ENCODE data around the gene CCL3. TPM values are rescaled to one million over a fixed set of nuclear protein-coding genes. Genes with fewer than 3 reads are reported as not detected.

CCL3 gene
- total and polyA plus RNA-seq, 4 donors = 0.92 to 5.6 (median 1.8) TPM

- no peak overlapping the region for H3K27ac ChIP-seq (ENCODE audit: low read depth in 1 of 2, low read length in 2 of 2)
- H3K36me3 ChIP-seq (ENCODE audit: control insufficient read depth in 4 of 4, insufficient read depth in 3 of 4, low read depth in 1 of 4, low read length in 3 of 4) = no peaks in the 10 kb centered on the region
- TF ChIP-seq REST (IDR thresholded peaks at IDR 0.05) = no peak
- TF ChIP-seq TAF1 (conservative IDR thresholded peaks at IDR 0.05) = no peak
- no peak for TF ChIP-seq YY1 (IDR thresholded peaks at IDR 0.05)
- no peak for TF ChIP-seq SP1 (IDR thresholded peaks at IDR 0.05)
- no peak for TF ChIP-seq GABPA (IDR thresholded peaks at IDR 0.05 in 1 of 2, conservative IDR thresholded peaks at IDR 0.05 in 1 of 2)
- no peak for TF ChIP-seq ATF3 (IDR thresholded peaks at IDR 0.05)
- TF ChIP-seq, protein P1, sequence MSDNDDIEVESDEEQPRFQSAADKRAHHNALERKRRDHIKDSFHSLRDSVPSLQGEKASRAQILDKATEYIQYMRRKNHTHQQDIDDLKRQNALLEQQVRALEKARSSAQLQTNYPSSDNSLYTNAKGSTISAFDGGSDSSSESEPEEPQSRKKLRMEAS (IDR thresholded peaks at IDR 0.05) = no peak
- TF ChIP-seq RAD21 (IDR thresholded peaks at IDR 0.05) = no peak
- no peak for TF ChIP-seq CTCF (IDR thresholded peaks at IDR 0.05; ENCODE audit: low read depth, low read length, missing input control)
- TF ChIP-seq NR2F2 (IDR thresholded peaks at IDR 0.05) = no peak
- TF ChIP-seq HNF4G (IDR thresholded peaks at IDR 0.05) = no peak
- TF ChIP-seq ZBTB33 (IDR thresholded peaks at IDR 0.05) = no peak
- TF ChIP-seq EGR1 (IDR thresholded peaks at IDR 0.05; ENCODE audit: low read depth in 2 of 2) = no peak
- TF ChIP-seq RXRA (IDR thresholded peaks at IDR 0.05) = no peak
- TF ChIP-seq HNF4A (conservative IDR thresholded peaks at IDR 0.05) = no peak
- no peak for TF ChIP-seq FOXA1 (IDR thresholded peaks at IDR 0.05)
- TF ChIP-seq FOXA2 (IDR thresholded peaks at IDR 0.05) = no peak
- no peak for TF ChIP-seq JUND (IDR thresholded peaks at IDR 0.05)
- H3K9me3 ChIP-seq (ENCODE audit: control insufficient read depth in 4 of 4, low read length in 3 of 4) = no peaks in the 10 kb centered on the region
- 91% methylated on average over 3 of the region's 3 CpGs for WGBS
- H3K4me1 ChIP-seq (ENCODE audit: control insufficient read depth in 4 of 4, insufficient read depth in 4 of 4, low read length in 3 of 4) = no peaks in the 10 kb centered on the region
- H3K9ac ChIP-seq (ENCODE audit: low read depth in 1 of 2, low read length in 2 of 2) = no peak overlapping the region
- no peaks in the 10 kb centered on the region for H3K27me3 ChIP-seq (ENCODE audit: control insufficient read depth in 4 of 4, insufficient read depth in 4 of 4, low read length in 3 of 4)
- DNase-seq (ENCODE audit: low spot score) = no peak
- H3K4me3 ChIP-seq (ENCODE audit: low read depth in 1 of 3, low read length in 3 of 3) = no peak overlapping the region
Observed at GRCh38 chr17:36107660-36108059, 17.7 kb upstream of the CCL3 start.

Data from liver (tissue), 9 donors.